ENCODE measurements around the gene SLC25A41.
A peak's percentile ranks its signal among the peaks of the same experiment; 100 is the strongest.
"Not testable (repeated sequence)": the region's sequence is repeated elsewhere in the genome, so short reads cannot be mapped to it uniquely, and the experiment has no call there.

Gene SLC25A41

GRCh38 chr19:6431891-6432290 lies 1.7 kb downstream of the SLC25A41 start:
- H3K36me3 ChIP-seq (ENCODE audit: low read length), result no peaks in the 10 kb centered on the region
- H3K4me3 ChIP-seq (ENCODE audit: insufficient read depth, low read length, poor library complexity, severe bottlenecking), result no peak overlapping the region
- TF ChIP-seq CTCF (IDR thresholded peaks at IDR 0.05; ENCODE audit: insufficient read depth, low read length, poor library complexity, severe bottlenecking), result no peak
- TF ChIP-seq EZH2phosphoT487 (conservative IDR thresholded peaks at IDR 0.05; ENCODE audit: low read length), result no peak
- no peaks in the 10 kb centered on the region for H3K79me2 ChIP-seq (ENCODE audit: insufficient read depth, low read length)
- no peaks in the 10 kb centered on the region for H4K20me1 ChIP-seq (ENCODE audit: low read depth, low read length)
- no peak overlapping the region for H2AFZ ChIP-seq (ENCODE audit: low read depth, low read length, severe bottlenecking)
- H3K4me2 ChIP-seq (ENCODE audit: low read depth, low read length, poor library complexity, severe bottlenecking), result no peak overlapping the region
- H3K9ac ChIP-seq (ENCODE audit: low read length), result no peak overlapping the region
- no peak overlapping the region for H3K27ac ChIP-seq (ENCODE audit: low read depth, low read length)
- no peaks in the 10 kb centered on the region for H3K27me3 ChIP-seq (ENCODE audit: low read length)
- no peaks in the 10 kb centered on the region for H3K9me2 ChIP-seq (replicated peaks; ENCODE audit: insufficient read depth, low read length)
- no peaks in the 10 kb centered on the region for H3K9me3 ChIP-seq (ENCODE audit: insufficient read depth, low read length)
- H3F3A ChIP-seq (ENCODE audit: insufficient read depth), result no peaks in the 10 kb centered on the region

GRCh38 chr19:6429419-6430221 lies 3.9 kb downstream of the SLC25A41 start:
- Histone ChIP-seq H3K9ac (ENCODE audit: low read length) (no peak overlapping the region), H3K4me3 (ENCODE audit: insufficient read depth, low read length, poor library complexity, severe bottlenecking) (no peak overlapping the region), H3K79me2 (ENCODE audit: insufficient read depth, low read length) (no peaks in the 10 kb centered on the region), H3K9me3 (ENCODE audit: insufficient read depth, low read length) (no peaks in the 10 kb centered on the region), H3K27me3 (ENCODE audit: low read length) (no peaks in the 10 kb centered on the region), H2AFZ (ENCODE audit: low read depth, low read length, severe bottlenecking) (peak overlapping the region; percentile 41), H3K27ac (ENCODE audit: low read depth, low read length) (no peak overlapping the region), H4K20me1 (ENCODE audit: low read depth, low read length) (no peaks in the 10 kb centered on the region), H3F3A (ENCODE audit: insufficient read depth) (no peaks in the 10 kb centered on the region), H3K4me2 (ENCODE audit: low read depth, low read length, poor library complexity, severe bottlenecking) (no peak overlapping the region), H3K36me3 (ENCODE audit: low read length) (no peaks in the 10 kb centered on the region), H3K9me2 (replicated peaks; ENCODE audit: insufficient read depth, low read length) (no peaks in the 10 kb centered on the region)
- no peak for TF ChIP-seq CTCF (IDR thresholded peaks at IDR 0.05; ENCODE audit: insufficient read depth, low read length, poor library complexity, severe bottlenecking)
- TF ChIP-seq EZH2phosphoT487 (conservative IDR thresholded peaks at IDR 0.05; ENCODE audit: low read length), result no peak

DNA sequence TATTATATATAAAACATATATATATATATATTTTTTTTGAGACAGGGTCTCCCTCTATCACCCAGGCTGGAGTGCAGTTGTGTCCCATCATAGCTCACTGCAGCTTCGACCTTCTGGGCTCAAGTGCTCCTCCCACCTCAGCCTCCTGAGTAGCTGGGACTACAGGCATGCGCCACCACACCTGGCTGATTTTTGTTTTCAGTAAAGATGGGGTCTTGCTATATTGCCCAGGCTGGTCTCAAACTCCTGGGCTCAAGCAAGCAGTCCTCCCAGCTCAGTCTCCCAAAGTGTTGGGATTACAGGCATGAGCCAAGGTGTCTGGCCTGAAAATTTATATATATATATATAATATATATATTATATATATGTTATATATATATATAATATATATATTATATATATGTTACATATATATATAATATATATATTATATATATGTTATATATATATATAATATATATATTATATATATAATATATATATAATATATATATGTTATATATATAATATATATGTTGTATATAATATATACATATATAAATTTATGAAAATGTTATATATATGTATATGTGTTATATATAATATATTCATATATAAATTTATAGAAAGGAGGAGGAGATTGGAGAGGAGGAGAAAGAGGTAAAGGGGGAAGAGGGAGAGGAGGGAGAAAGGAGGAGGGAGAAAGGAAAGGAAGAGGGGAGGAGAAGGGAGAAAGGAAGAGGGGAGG lies 4.7 kb downstream of the SLC25A41 start:
- H2AFZ ChIP-seq (ENCODE audit: low read depth, low read length, severe bottlenecking), result peak overlapping the region; percentile 41
- not testable (repeated sequence) for H3F3A ChIP-seq (ENCODE audit: insufficient read depth); H3K9me2 ChIP-seq (replicated peaks; ENCODE audit: insufficient read depth, low read length); H4K20me1 ChIP-seq (ENCODE audit: low read depth, low read length); H3K79me2 ChIP-seq (ENCODE audit: insufficient read depth, low read length); H3K4me2 ChIP-seq (ENCODE audit: low read depth, low read length, poor library complexity, severe bottlenecking); H3K9me3 ChIP-seq (ENCODE audit: insufficient read depth, low read length); H3K27ac ChIP-seq (ENCODE audit: low read depth, low read length); H3K4me3 ChIP-seq (ENCODE audit: insufficient read depth, low read length, poor library complexity, severe bottlenecking); H3K27me3 ChIP-seq (ENCODE audit: low read length); H3K9ac ChIP-seq (ENCODE audit: low read length); H3K36me3 ChIP-seq (ENCODE audit: low read length)

GRCh38 chr19:6427131-6427530 lies 6.4 kb downstream of the SLC25A41 start:
- H3K9me3 ChIP-seq (ENCODE audit: insufficient read depth, low read length), result no peaks in the 10 kb centered on the region
- H3K9me2 ChIP-seq (replicated peaks; ENCODE audit: insufficient read depth, low read length), result no peaks in the 10 kb centered on the region
- TF ChIP-seq CTCF (IDR thresholded peaks at IDR 0.05; ENCODE audit: insufficient read depth, low read length, poor library complexity, severe bottlenecking), result no peak
- no peak for TF ChIP-seq EZH2phosphoT487 (conservative IDR thresholded peaks at IDR 0.05; ENCODE audit: low read length)
- no peak overlapping the region for H3K4me2 ChIP-seq (ENCODE audit: low read depth, low read length, poor library complexity, severe bottlenecking)
- H4K20me1 ChIP-seq (ENCODE audit: low read depth, low read length), result peaks cover 13% of the 10 kb centered on the region; the same call in 1 of the 2 replicates
- no peaks in the 10 kb centered on the region for H3K27me3 ChIP-seq (ENCODE audit: low read length)
- H3F3A ChIP-seq (ENCODE audit: insufficient read depth), result no peaks in the 10 kb centered on the region; the same call in 1 of the 2 replicates
- H2AFZ ChIP-seq (ENCODE audit: low read depth, low read length, severe bottlenecking), result no peak overlapping the region
- H3K9ac ChIP-seq (ENCODE audit: low read length), result no peak overlapping the region
- peaks cover 20% of the 10 kb centered on the region for H3K79me2 ChIP-seq (ENCODE audit: insufficient read depth, low read length)
- H3K36me3 ChIP-seq (ENCODE audit: low read length), result no peaks in the 10 kb centered on the region
- H3K27ac ChIP-seq (ENCODE audit: low read depth, low read length), result no peak overlapping the region
- H3K4me3 ChIP-seq (ENCODE audit: insufficient read depth, low read length, poor library complexity, severe bottlenecking), result no peak overlapping the region

Data from SU-DHL-6 (cell line).